ENCODE measurements around the gene SLC16A11. TPM values are rescaled to one million over a fixed set of nuclear protein-coding genes. Genes with fewer than 3 reads are reported as not detected.
A peak's percentile ranks its signal among the peaks of the same experiment; 100 is the strongest.

The SLC16A11 gene
- total and polyA plus RNA-seq, 2 of the 4 experiments (the other 2 are of a cell fraction), result not detected

- TF ChIP-seq, protein P1, sequence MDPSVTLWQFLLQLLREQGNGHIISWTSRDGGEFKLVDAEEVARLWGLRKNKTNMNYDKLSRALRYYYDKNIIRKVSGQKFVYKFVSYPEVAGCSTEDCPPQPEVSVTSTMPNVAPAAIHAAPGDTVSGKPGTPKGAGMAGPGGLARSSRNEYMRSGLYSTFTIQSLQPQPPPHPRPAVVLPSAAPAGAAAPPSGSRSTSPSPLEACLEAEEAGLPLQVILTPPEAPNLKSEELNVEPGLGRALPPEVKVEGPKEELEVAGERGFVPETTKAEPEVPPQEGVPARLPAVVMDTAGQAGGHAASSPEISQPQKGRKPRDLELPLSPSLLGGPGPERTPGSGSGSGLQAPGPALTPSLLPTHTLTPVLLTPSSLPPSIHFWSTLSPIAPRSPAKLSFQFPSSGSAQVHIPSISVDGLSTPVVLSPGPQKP (IDR thresholded peaks at IDR 0.05; ENCODE audit: borderline replicate concordance, low read depth, low read length), result no peak
- TF ChIP-seq RAD21 (IDR thresholded peaks at IDR 0.05; ENCODE audit: low read length), result peak; percentile 80
These were observed 21.7 kb downstream of the SLC16A11 start (continued) for GRCh38 chr17:7021993-7022778.

All from IMR-90 (cell line).